NCI-H2107 (cell line): ENCODE results near the gene TBCA.

Experiments
- DNase-seq: peaks from one replicate; lab custom pipeline; 2025; lab: John Stamatoyannopoulos, UW

TBCA gene

GRCh38 chr5:77775790-77776553 is at the start of gene TBCA:
Gene TBCA, minus strand, starts transcription at chr5:77776339. Its CDS starts 82 bp downstream, at chr5:77776257.
- DNase-seq: peak; percentile 44

- no peak for DNase-seq
Measured at GRCh38 chr5:77824981-77825380, 48.8 kb upstream of the TBCA start.

- no peak for DNase-seq
Measured at GRCh38 chr5:77816686-77817085, 40.5 kb upstream of the TBCA start.

- no peak for DNase-seq
Measured at GRCh38 chr5:77812926-77813589, 36.9 kb upstream of the TBCA start.

GRCh38 chr5:77806213-77806843 is 30.2 kb upstream of the TBCA start:
- DNase-seq: no peak

- DNase-seq: no peak
Measured at GRCh38 chr5:77798456-77798855, 22.3 kb upstream of the TBCA start.

GRCh38 chr5:77797136-77797535 is 21.0 kb upstream of the TBCA start:
- DNase-seq: no peak

GRCh38 chr5:77795846-77796245 is 19.7 kb upstream of the TBCA start:
- no peak for DNase-seq

- DNase-seq: no peak
Measured at GRCh38 chr5:77795268-77795667, 19.1 kb upstream of the TBCA start.

GRCh38 chr5:77791926-77792325 is 15.8 kb upstream of the TBCA start:
- DNase-seq: no peak

GRCh38 chr5:77791356-77791755 is 15.2 kb upstream of the TBCA start:
- no peak for DNase-seq

GRCh38 chr5:77785229-77785628 is 9.1 kb upstream of the TBCA start:
- DNase-seq: no peak

- DNase-seq: no peak
Measured at GRCh38 chr5:77784735-77785134, 8.6 kb upstream of the TBCA start.

GRCh38 chr5:77781076-77781475 is 4.9 kb upstream of the TBCA start:
- no peak for DNase-seq

GRCh38 chr5:77778881-77779438 is 2.8 kb upstream of the TBCA start:
- no peak for DNase-seq

- no peak for DNase-seq
Measured at GRCh38 chr5:77778398-77778797, 2.3 kb upstream of the TBCA start.

- DNase-seq: no peak
Measured at GRCh38 chr5:77777911-77778310, 1.8 kb upstream of the TBCA start.

- no peak for DNase-seq
Measured at GRCh38 chr5:77777281-77777892, 1.2 kb upstream of the TBCA start.

GRCh38 chr5:77776554-77777206 is 541 bp upstream of the TBCA start:
- DNase-seq: no peak

GRCh38 chr5:77774981-77775789 is 954 bp downstream of the TBCA start:
- DNase-seq: no peak

GRCh38 chr5:77773734-77774280 is 2.3 kb downstream of the TBCA start:
- no peak for DNase-seq
